B cell (primary cell): ENCODE results near the gene BTBD18.

ENCODE experiments used
- EZH2 ChIP-seq: IDR thresholded peaks from 2 replicates; pipeline ENCODE4 v1.6.1; 2012; ENCODE audit warnings: borderline replicate concordance, low read depth, mild to moderate bottlenecking, moderate library complexity, low read length; ENCODE audit not compliant: insufficient read depth, poor library complexity, severe bottlenecking
- TF ChIP-seq, protein P1 (sequence below): fragments of 200-600 bp; IDR thresholded peaks from one replicate; pipeline ENCODE4 v1.8.0; 2022; ENCODE audit warnings: antibody characterized with exemption, mild to moderate bottlenecking

DNA sequence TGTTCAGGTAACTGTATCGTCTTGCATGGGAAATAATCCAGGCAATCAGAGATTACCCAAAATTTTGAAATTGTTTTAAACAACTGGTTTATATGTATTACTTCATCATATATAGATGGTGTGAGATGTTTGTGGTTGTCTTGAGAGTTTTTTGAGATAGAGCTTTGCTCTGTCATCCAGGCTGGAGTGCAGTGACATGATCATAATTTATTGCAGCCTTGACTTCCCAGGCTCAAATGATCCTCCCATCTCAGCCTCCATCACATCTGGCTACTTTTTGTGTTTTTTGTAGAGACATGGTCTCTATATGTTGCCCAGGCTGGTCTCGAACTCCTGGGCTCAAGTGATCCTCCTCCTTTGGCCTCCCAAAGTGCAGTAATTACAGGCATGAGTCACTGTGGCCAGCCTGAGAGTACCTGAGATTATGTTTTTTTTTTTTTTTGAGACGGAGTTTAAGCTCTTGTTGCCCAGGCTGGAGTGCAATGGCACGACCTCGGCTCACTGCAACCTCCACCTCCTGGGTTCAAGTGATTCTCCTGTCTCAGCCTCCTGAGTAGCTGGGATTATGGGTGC lies 21.5 kb upstream of the BTBD18 start:
- TF ChIP-seq, protein P1, sequence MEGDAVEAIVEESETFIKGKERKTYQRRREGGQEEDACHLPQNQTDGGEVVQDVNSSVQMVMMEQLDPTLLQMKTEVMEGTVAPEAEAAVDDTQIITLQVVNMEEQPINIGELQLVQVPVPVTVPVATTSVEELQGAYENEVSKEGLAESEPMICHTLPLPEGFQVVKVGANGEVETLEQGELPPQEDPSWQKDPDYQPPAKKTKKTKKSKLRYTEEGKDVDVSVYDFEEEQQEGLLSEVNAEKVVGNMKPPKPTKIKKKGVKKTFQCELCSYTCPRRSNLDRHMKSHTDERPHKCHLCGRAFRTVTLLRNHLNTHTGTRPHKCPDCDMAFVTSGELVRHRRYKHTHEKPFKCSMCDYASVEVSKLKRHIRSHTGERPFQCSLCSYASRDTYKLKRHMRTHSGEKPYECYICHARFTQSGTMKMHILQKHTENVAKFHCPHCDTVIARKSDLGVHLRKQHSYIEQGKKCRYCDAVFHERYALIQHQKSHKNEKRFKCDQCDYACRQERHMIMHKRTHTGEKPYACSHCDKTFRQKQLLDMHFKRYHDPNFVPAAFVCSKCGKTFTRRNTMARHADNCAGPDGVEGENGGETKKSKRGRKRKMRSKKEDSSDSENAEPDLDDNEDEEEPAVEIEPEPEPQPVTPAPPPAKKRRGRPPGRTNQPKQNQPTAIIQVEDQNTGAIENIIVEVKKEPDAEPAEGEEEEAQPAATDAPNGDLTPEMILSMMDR: no peak
- TF ChIP-seq EZH2: no peak
